HG03139 (cell line): ENCODE data around the gene PIM3.

Source experiments
- ATAC-seq: cut with Tn5 transposase; IDR thresholded peaks from one replicate; pipeline ENCODE4 v1.9.1; 2021; ENCODE audit not compliant: unreplicated experiment

PIM3 gene

GRCh38 chr22:49999946-50000586 is 39.5 kb downstream of the PIM3 start:
- ATAC-seq = no peak

GRCh38 chr22:50000587-50001387 is 40.2 kb downstream of the PIM3 start:
- ATAC-seq = no peak

GRCh38 chr22:50001388-50002231 is 41.0 kb downstream of the PIM3 start:
- ATAC-seq = no peak

GRCh38 chr22:50002791-50003190 is 42.2 kb downstream of the PIM3 start:
- ATAC-seq = no peak

GRCh38 chr22:50004918-50005317 is 44.3 kb downstream of the PIM3 start:
- no peak for ATAC-seq

- no peak for ATAC-seq
Observed at GRCh38 chr22:50007057-50007511, 46.5 kb downstream of the PIM3 start.

- ATAC-seq = no peak
Observed at GRCh38 chr22:50008151-50009040, 47.8 kb downstream of the PIM3 start.

GRCh38 chr22:50009251-50009650 is 48.7 kb downstream of the PIM3 start:
- ATAC-seq = no peak

GRCh38 chr22:50009765-50010675 is 49.4 kb downstream of the PIM3 start:
- no peak for ATAC-seq

- no peak for ATAC-seq
Observed at GRCh38 chr22:50010676-50011446, 50.3 kb downstream of the PIM3 start.

GRCh38 chr22:50011447-50012210 is 51.1 kb downstream of the PIM3 start:
- ATAC-seq = no peak

- ATAC-seq = no peak
Observed at GRCh38 chr22:50012211-50013181, 51.9 kb downstream of the PIM3 start, which contains the start of gene IL17REL. Gene IL17REL (minus strand): TSS chr22:50012765. CDS start chr22:50012646, 119 bp downstream.
